Measurements from ENCODE around the gene ANKRD13B.
A peak's percentile ranks its signal among the peaks of the same experiment; 100 is the strongest.

Gene ANKRD13B

DNA sequence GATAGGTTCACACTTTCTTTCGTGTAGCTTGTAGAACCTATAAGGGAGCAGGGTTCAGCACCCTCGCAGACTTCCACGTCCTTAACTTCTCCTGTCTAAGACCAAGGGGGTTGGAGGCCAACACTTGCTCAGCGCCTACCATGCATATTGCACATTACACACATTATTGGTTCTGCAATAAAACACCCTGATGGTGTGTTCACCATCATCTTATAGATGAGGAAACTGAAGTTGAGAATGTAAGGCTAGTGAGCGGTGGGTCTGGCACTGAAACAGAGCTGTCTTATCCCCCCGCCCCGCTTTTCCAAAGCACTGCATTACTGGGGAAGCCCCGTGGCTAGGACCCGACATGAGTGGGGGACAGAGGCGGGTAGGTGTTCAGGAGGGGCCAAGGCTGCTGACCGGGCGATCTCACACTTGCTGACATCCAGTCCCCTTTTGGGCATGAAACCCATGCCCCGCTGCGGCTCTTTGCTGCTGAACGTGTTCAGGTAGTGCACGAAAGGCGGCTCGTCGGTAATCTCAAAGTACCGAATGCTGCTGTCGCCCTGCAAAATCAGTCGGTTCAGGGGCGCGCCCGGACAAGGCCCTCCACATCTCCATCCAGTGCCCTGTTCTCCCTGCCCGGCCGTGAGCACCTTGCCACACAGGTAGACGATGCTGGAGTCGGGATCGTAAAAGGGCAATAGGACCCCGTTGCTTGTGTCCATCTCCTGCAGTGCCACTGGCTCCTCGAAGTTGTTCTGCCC is 23.5 kb downstream of the ANKRD13B start:
- no peak for DNase-seq (ENCODE audit: low spot score)

DNA sequence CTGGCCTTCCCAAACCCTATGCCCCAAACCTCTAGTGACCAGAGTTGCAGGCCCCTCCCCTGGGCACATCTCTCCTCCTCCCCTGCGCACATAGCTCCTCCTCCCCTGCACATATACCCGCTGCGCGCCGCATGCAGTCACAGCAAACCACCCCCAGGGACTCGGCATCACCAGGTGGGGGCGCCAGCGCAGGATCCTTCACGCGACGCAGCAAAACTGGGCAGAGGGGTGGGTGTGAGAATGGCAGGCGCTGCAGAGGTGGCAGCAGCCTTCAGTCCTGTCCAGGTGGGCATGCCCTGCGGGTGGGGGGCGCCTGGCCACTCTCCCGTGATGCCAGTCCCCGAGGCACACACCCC is 24.2 kb downstream of the ANKRD13B start:
- DNase-seq (ENCODE audit: low spot score) = peak; percentile 69

DNA sequence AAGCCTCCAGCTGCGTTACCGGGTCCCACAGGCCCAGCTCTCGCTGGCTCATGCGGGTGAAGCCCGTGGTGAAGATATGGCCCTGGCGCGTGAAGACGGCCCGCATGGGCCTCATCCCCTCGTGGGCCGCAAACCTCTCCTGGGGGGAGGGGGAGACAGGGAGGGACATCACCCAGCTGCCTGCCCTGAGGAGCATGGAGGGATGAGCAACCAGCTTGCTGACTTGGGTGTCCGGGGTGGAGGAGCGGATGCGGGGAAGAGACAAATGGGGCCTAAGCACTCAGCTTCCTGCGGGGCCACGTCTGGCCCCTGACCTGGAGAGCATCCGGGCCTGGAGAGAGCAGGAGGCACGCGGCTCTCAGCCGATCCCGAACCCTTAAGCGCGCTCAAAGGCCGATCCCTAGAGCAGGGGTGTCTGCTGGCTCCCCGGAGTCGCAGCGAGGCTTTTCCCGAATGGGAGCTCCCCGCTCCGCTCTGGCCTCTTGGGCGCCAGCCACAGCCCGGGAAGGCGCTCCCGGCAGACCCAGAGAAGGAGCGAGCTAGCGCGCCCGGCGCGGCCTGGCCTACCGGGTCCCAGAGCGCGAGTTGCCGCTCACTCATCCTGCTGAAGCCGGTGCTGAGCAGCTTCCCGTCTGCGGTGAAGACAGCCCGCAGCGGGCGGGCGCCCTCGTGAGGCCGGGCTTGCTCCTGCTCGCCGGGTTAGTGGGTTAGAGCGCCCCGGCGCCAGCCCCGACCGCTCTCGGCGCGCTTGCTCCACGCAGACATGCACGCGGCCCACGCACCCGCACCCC is 24.7 kb downstream of the ANKRD13B start:
- DNase-seq (ENCODE audit: low spot score) = no peak

- DNase-seq (ENCODE audit: low spot score) = no peak
Observed at GRCh38 chr17:29618272-29619065, 25.5 kb downstream of the ANKRD13B start.

- DNase-seq (ENCODE audit: low spot score) = no peak
Observed at GRCh38 chr17:29619251-29619650, 26.3 kb downstream of the ANKRD13B start.

DNA sequence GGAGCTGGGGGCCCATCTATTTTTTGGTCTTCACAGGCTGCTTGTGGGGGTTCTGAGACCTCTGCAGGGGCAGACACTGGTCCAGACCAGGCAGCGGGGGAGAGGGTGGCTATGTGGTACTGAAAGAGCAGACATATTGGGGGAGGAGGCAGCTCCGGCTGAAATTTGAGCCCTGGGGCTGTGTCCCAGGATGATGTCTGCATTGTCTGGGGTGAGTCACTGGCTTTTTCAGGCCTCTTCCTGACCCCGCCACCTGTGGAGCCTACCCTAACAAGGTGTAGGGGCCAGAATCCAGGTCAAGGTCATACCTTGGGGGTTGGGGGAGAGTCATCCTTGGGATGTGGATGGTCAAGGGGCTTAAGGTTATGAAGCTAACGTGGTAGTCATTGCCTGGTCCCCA is 27.3 kb downstream of the ANKRD13B start:
- DNase-seq (ENCODE audit: low spot score) = no peak

DNA sequence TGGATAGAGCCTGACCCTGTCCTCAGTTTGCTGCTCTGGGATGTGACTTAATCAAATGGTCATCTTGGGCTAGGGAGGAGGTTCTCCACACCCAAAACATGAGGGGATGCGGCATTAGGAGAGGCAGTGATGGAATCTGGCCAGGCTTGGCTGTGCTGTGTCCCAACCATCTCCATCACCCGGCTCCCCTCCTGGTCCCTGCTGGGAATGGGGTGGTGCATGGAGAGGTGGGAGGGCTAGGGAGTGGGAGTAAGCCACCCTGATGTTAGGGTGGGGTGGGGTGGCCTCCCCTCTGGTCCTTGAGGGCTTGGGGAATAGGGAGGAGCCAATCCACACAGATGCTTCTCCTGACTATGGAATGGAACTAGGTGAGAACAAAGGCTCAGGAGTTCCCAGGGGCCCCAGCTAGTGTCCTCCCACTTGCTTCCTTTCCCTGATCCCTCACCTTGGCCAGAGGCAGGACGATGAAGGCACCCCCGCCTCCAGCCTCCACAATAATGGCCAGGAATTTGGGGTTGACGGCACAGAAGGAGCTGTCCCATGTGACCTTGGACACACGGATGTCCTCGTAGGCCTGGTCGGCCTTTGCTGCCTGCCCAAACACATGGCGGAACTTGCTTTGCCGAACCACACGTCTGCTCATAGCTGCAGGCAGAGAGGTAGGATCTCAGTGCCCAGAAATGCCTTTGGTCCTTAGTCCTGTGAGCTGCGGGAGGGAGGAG is 28.0 kb downstream of the ANKRD13B start:
- DNase-seq (ENCODE audit: low spot score) = no peak

- no peak for DNase-seq (ENCODE audit: low spot score)
Observed at GRCh38 chr17:29621751-29622194, 28.8 kb downstream of the ANKRD13B start.

GRCh38 chr17:29622337-29623282 is 29.7 kb downstream of the ANKRD13B start, which contains the start of gene CORO6:
TSS of gene CORO6 (minus strand) at chr17:29622912. CDS start at chr17:29621421, 1,491 bp downstream.
- peak; percentile 78 for DNase-seq (ENCODE audit: low spot score)

DNA sequence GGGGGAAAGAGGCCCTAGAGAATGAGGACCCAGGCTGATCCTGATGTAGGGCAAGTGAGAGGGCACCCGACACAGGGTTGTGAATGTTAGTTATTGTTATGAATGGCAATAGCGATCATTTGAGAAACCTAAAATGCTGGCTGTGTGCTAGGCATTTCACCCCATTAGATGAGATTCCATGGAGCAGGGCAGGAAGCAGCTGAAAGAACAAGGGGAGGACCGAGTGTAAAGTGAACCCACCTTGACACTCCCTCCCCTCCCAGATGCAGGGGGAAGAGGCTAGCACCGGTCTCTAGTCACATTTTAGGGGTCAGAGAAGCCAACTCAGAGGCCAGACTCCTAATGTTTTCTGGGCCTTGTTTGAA is 30.3 kb downstream of the ANKRD13B start:
- DNase-seq (ENCODE audit: low spot score) = no peak

DNA sequence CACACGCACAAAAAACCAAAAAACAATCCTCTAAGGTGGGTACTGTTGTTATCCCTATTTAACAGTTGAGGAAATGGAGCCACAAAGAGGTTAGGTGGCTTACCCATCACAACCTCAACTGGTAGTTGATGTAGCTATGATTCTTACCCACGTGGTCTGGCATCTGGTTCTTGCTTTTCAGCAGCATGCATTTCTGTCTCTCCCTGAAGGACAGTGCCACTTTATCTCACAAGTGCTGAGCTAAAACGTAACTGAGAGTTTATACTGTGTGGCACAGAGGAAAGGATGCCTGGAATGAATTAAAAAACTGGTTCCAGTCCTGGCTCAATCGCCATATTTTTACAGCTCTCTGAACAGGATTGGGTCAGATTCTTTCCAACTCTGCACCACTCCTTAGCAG is 31.7 kb downstream of the ANKRD13B start:
- no peak for DNase-seq (ENCODE audit: low spot score)

DNA sequence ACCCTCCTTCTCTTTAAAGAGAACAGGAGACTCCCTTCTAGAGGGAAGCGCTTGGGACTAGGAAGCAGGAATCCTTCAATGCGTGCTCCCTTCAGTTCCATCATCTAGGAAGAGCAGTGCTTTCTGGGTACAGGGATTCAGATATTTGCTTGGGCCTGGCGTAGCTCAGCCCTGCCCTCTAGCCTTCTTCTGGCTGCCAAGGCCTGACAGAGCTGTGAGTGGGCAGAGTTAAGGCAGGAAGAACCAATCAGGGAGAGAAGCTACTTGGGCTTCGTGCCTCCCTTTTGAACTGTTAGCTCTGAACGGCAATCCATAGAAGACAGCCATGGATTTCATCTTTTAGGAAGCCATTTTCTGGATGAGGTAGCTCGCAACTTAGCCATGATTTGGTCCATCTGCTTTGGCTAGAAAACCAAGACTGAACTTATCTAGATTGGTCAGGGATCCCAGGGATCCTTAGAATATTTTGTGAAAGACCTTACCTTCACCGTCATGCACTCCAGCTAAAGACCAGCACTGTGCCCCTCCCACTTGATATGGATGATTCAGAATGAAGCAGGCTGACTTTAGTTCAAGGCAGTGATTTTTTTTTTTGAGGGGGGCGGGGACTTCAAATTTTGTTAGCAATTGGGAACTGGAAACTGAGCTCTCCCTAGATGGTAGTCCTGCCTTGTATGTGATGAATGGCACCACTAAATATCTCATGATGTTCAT is 32.3 kb downstream of the ANKRD13B start:
- DNase-seq (ENCODE audit: low spot score) = peak; percentile 44

DNA sequence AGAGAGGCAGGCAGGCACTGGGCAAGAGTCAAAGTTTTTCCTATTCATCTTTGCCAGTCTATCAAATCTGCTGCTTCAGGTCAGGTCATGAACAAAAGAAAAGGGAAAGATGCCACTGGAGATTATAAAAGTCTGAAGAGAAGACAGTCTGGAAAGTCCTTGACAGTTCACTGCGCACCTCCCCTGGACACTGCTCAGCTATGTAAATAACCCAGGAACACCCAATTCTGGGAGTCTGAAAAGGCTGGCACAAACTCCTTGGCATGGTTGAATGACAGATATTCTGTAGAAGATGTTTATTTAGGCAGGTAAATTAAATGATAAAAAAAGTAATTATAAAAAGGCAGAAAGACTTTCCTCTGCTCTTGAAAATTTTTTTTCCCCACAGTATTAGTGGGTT is 35.0 kb downstream of the ANKRD13B start:
- no peak for DNase-seq (ENCODE audit: low spot score)

DNA sequence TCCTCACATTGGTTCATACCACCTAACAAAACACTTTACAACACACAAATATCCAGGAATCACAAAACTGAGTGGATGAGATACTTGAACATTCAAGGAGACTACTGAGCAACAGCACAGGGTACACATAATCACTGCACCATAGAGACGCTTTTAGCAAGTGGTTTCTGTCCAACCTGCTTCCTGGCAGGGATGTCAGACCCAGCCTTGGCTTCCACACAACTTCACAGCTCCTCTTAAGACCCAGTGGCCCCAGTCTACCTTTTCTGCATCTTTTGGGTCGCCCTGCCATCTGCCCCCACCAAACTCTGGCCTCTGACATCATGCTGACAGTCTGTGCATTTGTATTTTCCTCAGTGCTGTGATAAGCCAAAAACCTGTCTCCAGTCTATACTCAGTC is 35.7 kb downstream of the ANKRD13B start:
- no peak for DNase-seq (ENCODE audit: low spot score)

GRCh38 chr17:29629839-29630238 is 36.9 kb downstream of the ANKRD13B start:
- no peak for DNase-seq (ENCODE audit: low spot score)

DNA sequence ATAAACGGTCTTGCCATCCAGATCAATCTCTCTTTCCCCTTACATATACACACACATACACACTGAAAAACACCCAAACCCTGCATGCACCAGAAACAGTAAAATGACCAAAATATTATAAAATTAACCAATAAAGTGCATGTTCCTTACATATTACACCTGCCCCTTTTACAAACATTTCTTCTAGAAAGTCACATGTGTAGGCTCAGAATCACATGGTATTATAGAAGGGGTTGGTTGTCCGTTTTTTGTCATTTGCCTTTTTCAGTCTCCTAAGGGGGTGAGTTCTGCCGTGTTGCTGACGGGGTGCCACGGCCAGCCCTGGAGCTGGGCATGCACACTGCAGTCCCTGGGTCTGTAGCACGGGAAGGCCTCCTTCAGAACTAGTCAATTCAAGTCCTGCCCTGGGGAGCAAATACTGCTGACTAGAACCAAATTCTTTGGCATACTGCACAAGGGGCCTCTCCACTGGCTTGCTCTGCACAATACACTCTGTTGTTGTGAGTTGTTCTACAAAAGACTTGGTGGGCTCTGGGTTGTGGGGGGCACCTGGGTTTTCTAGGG is 37.8 kb downstream of the ANKRD13B start:
- no peak for DNase-seq (ENCODE audit: low spot score)

DNA sequence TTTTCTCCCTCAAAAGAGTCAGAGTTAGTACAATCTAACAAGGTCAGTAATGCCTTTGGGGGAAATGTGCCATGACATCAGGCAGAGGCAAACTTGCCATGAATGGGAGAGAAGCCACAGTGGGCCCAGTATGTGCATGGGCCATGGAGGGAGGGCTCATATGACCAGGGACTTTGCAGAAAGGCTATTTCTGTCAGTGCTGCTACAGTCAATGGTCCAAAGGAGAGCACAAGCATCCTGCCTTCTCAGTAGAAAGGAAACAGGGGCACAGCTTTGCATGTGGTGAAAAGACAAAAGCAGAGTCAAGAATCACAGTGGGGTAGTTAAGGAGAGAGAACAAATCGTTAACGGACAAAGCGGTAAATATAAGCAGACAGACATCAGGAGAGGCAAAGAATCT is 41.0 kb downstream of the ANKRD13B start:
- no peak for DNase-seq (ENCODE audit: low spot score)

- DNase-seq (ENCODE audit: low spot score) = no peak
Observed at GRCh38 chr17:29640413-29640812, 47.5 kb downstream of the ANKRD13B start.

GRCh38 chr17:29640981-29641642 is 48.2 kb downstream of the ANKRD13B start:
- DNase-seq (ENCODE audit: low spot score) = no peak

All from left forelimb (tissue), 1 donor.